NCI-H1048 (cell line): Measurements from ENCODE around the gene MEF2A.

ENCODE experiments used
- DNase-seq: peaks from one replicate; lab custom pipeline; 2025; lab: John Stamatoyannopoulos, UW

MEF2A gene

GRCh38 chr15:99564221-99565048 lies 1.3 kb upstream of the MEF2A start:
- DNase-seq = no peak

- DNase-seq = no peak
These were observed 810 bp upstream of the MEF2A start for GRCh38 chr15:99565049-99565298.

GRCh38 chr15:99566157-99566897 lies 543 bp downstream of the MEF2A start:
- DNase-seq = no peak

- no peak for DNase-seq
These were observed 3.0 kb downstream of the MEF2A start for GRCh38 chr15:99568625-99569352.

- DNase-seq = no peak
These were observed 5.5 kb downstream of the MEF2A start for GRCh38 chr15:99571299-99571698.

GRCh38 chr15:99574048-99574447 lies 8.3 kb downstream of the MEF2A start:
- DNase-seq = no peak

- DNase-seq = no peak
These were observed 8.7 kb downstream of the MEF2A start for GRCh38 chr15:99574502-99574901.

GRCh38 chr15:99578809-99579208 lies 13.0 kb downstream of the MEF2A start:
- DNase-seq = no peak

- DNase-seq = no peak
These were observed 14.3 kb downstream of the MEF2A start for GRCh38 chr15:99580076-99580475.

GRCh38 chr15:99582508-99582960 lies 16.8 kb downstream of the MEF2A start:
- DNase-seq = no peak

- no peak for DNase-seq
These were observed 18.4 kb downstream of the MEF2A start for GRCh38 chr15:99584081-99584600.

GRCh38 chr15:99586121-99586520 lies 20.3 kb downstream of the MEF2A start:
- DNase-seq = no peak

- DNase-seq = no peak
These were observed 24.0 kb downstream of the MEF2A start for GRCh38 chr15:99589801-99590200.

GRCh38 chr15:99590913-99591646 lies 25.3 kb downstream of the MEF2A start:
- no peak for DNase-seq

GRCh38 chr15:99592145-99592791 lies 26.5 kb downstream of the MEF2A start:
- no peak for DNase-seq

- no peak for DNase-seq
These were observed 27.3 kb downstream of the MEF2A start for GRCh38 chr15:99593070-99593469.

- no peak for DNase-seq
These were observed 29.1 kb downstream of the MEF2A start for GRCh38 chr15:99594916-99595315.

GRCh38 chr15:99598296-99598695 lies 32.5 kb downstream of the MEF2A start:
- DNase-seq = no peak

GRCh38 chr15:99603828-99604227 lies 38.0 kb downstream of the MEF2A start:
- no peak for DNase-seq

GRCh38 chr15:99604865-99605264 lies 39.1 kb downstream of the MEF2A start:
- DNase-seq = no peak

GRCh38 chr15:99605490-99605931 lies 39.7 kb downstream of the MEF2A start:
- DNase-seq = no peak
